ENCODE data around the gene MPPE1. TPM values are rescaled to one million over a fixed set of nuclear protein-coding genes. Genes with fewer than 3 reads are reported as not detected.
A peak's percentile ranks its signal among the peaks of the same experiment; 100 is the strongest.

The MPPE1 gene
- total RNA-seq, 6 experiments from 2014 or later = 23.2 to 40.9 (median 30.7) TPM

DNA sequence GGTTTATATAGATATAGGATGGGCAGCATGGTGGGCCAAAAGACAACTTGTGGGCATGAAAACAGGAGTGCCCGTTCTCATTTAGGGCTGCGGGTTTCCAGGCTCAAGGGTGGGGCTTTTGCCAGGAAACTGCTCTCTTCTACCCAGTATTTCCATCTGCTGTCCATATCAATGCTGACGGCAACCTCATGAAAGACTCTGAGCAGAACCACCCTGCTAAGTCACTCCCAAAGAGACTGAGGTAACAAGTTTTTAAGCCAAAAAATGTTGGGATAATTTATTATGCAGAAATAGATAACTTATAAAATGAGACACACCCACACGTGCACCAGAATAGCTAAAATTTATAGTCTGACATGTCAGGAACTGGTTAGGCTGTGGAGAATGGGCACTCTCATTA is 36.1 kb upstream of the MPPE1 start:
- no peaks in the 10 kb centered on the region for H3K9me3 ChIP-seq
- TF ChIP-seq, protein P1, sequence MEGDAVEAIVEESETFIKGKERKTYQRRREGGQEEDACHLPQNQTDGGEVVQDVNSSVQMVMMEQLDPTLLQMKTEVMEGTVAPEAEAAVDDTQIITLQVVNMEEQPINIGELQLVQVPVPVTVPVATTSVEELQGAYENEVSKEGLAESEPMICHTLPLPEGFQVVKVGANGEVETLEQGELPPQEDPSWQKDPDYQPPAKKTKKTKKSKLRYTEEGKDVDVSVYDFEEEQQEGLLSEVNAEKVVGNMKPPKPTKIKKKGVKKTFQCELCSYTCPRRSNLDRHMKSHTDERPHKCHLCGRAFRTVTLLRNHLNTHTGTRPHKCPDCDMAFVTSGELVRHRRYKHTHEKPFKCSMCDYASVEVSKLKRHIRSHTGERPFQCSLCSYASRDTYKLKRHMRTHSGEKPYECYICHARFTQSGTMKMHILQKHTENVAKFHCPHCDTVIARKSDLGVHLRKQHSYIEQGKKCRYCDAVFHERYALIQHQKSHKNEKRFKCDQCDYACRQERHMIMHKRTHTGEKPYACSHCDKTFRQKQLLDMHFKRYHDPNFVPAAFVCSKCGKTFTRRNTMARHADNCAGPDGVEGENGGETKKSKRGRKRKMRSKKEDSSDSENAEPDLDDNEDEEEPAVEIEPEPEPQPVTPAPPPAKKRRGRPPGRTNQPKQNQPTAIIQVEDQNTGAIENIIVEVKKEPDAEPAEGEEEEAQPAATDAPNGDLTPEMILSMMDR (IDR thresholded peaks at IDR 0.05) = no peak
- no peak for TF ChIP-seq POLR2A (IDR thresholded peaks at IDR 0.05)
- intact Hi-C loops (cut with DNase I) = no loop called here

DNA sequence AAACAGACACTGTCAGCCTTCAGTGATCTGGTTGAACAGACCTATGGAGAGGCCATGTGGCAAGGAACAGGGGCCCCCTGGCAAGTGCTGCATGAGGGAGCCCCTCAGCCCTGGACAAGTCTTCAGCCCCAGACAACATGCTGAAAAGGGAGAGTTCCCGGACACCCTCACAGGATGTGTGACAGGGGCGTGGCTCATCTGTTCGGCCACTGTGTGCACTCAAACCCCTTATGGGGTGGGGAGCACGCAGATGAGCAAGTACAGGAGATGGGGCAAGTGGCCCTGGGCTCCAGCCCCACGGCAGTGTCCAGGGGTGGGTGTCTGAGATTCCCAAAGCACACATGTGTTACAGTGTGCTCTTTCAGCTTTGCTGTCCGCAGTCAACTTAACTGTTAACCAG is 35.4 kb upstream of the MPPE1 start:
- intact Hi-C loops (cut with DNase I) = no loop called here
- no peak for DNase-seq
- Histone ChIP-seq H3K27me3 (no peaks in the 10 kb centered on the region), H3K9me3 (no peaks in the 10 kb centered on the region), H3K4me3 (no peak overlapping the region), H3K4me1 (peaks cover 0 to 11% (median 5%) of the 10 kb centered on the region in 4 donors), H3K36me3 (no peaks in the 10 kb centered on the region), H3K27ac (no peak overlapping the region)
- ATAC-seq = no peak
- TF ChIP-seq, protein P1 (IDR thresholded peaks at IDR 0.05) = no peak
- TF ChIP-seq POLR2A (IDR thresholded peaks at IDR 0.05) = no peak
- 100% methylated on average over 1 of the region's 6 CpGs for WGBS (ENCODE audit: insufficient coverage, low coverage, low lambda C conversion rate, missing lambda C conversion rate)

More for the DNA sequence above, 36.1 kb upstream of the MPPE1 start:
- Histone ChIP-seq H3K4me1 (peaks cover 0 to 11% (median 5%) of the 10 kb centered on the region in 4 donors), H3K36me3 (no peaks in the 10 kb centered on the region), H3K27me3 (no peaks in the 10 kb centered on the region), H3K27ac (no peak overlapping the region), H3K4me3 (no peak overlapping the region)
- DNase-seq (no peak), ATAC-seq (no peak)
- WGBS (ENCODE audit: insufficient coverage, low coverage, low lambda C conversion rate, missing lambda C conversion rate) = 93% methylated on average over 4 of the region's 4 CpGs

DNA sequence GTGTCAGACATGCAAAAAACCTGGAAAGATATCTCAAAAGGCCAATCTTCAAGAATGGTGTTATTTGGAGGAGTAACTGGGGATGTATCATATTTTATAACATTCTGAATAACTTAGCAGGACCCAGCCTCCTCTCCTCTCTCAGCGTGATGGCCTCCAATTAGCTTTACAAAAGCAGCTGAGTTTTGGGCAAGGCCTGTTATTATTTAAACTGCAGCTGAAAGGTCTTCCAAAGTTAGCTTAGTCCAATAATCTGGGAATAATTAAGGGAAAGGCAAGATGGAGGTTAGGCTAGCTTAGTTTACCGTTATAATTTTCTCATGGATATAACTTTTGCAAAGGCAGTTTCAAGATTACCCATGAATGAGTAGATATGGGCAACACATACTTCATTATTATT is 32.8 kb upstream of the MPPE1 start:
- Histone ChIP-seq H3K9me3 (no peaks in the 10 kb centered on the region), H3K36me3 (no peaks in the 10 kb centered on the region), H3K4me3 (no peak overlapping the region), H3K4me1 (peaks cover 0 to 6% (median under 1%) of the 10 kb centered on the region in 4 donors), H3K27ac (no peak overlapping the region), H3K27me3 (no peaks in the 10 kb centered on the region)
- intact Hi-C loops (cut with DNase I) = no loop called here
- TF ChIP-seq, protein P1 (IDR thresholded peaks at IDR 0.05) = no peak
- TF ChIP-seq POLR2A (IDR thresholded peaks at IDR 0.05) = no peak
- DNase-seq (no peak), ATAC-seq (no peak)
- WGBS (ENCODE audit: insufficient coverage, low coverage, low lambda C conversion rate, missing lambda C conversion rate) = 77% methylated on average over 2 of the region's 2 CpGs

DNA sequence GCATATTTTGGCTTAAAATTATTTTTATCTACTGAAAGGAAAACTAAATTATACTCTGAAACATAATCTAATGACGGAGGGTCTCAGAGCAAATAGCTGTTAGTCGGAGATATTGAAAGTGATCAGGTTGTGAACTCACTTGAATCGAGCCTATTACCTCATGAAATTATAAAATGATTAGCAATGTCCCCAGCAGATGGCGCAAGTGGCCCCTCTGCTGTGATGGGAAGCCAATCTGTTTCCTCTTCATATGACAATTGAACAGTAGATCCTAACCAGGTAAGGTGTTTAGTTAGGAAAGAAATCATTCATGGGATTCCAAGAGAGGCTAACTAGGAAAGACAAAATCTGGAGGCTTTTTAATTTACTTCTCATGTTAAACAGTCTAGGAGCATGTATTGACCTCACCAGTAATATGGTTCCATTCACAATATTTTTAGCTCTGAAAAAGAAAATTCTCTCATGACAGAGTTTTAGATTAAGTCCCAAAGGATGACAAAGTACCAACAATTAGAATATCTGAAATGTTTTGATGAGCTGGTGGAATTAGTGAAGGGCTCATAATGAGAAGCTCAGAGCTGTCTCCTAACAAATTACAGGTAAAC is 29.9 kb upstream of the MPPE1 start:
- intact Hi-C loops (cut with DNase I) = loop anchor here in 1 of 2 donors (10.0 kb wide), 2 partner anchors 57 to 97 kb away; no protein-coding TSS in a partner anchor

More for the DNA sequence above, 29.9 kb upstream of the MPPE1 start:
- Histone ChIP-seq H3K27me3 (no peaks in the 10 kb centered on the region), H3K9me3 (no peaks in the 10 kb centered on the region), H3K4me1 (peaks cover 0 to 6% (median 0%) of the 10 kb centered on the region in 4 donors), H3K27ac (no peak overlapping the region), H3K36me3 (no peaks in the 10 kb centered on the region), H3K4me3 (no peak overlapping the region)
- ATAC-seq (peak; percentile 96 to 99 (median 98)), DNase-seq (peak; percentile 72 to 74 (median 73))
- WGBS (ENCODE audit: insufficient coverage, low coverage, low lambda C conversion rate, missing lambda C conversion rate) = 0% methylated on average over 4 of the region's 4 CpGs
- no peak for TF ChIP-seq POLR2A (IDR thresholded peaks at IDR 0.05)
- TF ChIP-seq, protein P1 (IDR thresholded peaks at IDR 0.05) = peak; percentile 82 to 88 (median 84)

Measured in right lobe of liver (tissue), 6 donors.